GM19328 (cell line): ENCODE measurements around the gene PDXK.

Experiments
- ATAC-seq: cut with Tn5 transposase; IDR thresholded peaks from one replicate; pipeline ENCODE4 v1.9.1; 2021; ENCODE audit warnings: mild to moderate bottlenecking, moderate library complexity; ENCODE audit not compliant: unreplicated experiment

Gene PDXK

GRCh38 chr21:43761886-43762285, 43.0 kb downstream of the PDXK start:
- ATAC-seq: no peak

GRCh38 chr21:43762303-43763128, 43.6 kb downstream of the PDXK start:
- no peak for ATAC-seq

GRCh38 chr21:43763901-43764523, 45.1 kb downstream of the PDXK start:
- ATAC-seq: no peak

- ATAC-seq: no peak
Observed at GRCh38 chr21:43764576-43765495, 45.9 kb downstream of the PDXK start.

GRCh38 chr21:43766734-43767497, 48.0 kb downstream of the PDXK start:
- no peak for ATAC-seq

- no peak for ATAC-seq
Observed at GRCh38 chr21:43767498-43767983, 48.6 kb downstream of the PDXK start.

- ATAC-seq: no peak
Observed at GRCh38 chr21:43767984-43768867, 49.3 kb downstream of the PDXK start.

GRCh38 chr21:43768868-43769167, 49.9 kb downstream of the PDXK start:
- ATAC-seq: no peak

- no peak for ATAC-seq
Observed at GRCh38 chr21:43769325-43769958, 50.5 kb downstream of the PDXK start.

- ATAC-seq: no peak
Observed at GRCh38 chr21:43770066-43770655, 51.2 kb downstream of the PDXK start.

GRCh38 chr21:43771199-43771675, 52.3 kb downstream of the PDXK start:
- no peak for ATAC-seq

- ATAC-seq: no peak
Observed at GRCh38 chr21:43771698-43772424, 52.9 kb downstream of the PDXK start.

- no peak for ATAC-seq
Observed at GRCh38 chr21:43772425-43772821, 53.5 kb downstream of the PDXK start.

GRCh38 chr21:43774163-43774562, 55.2 kb downstream of the PDXK start:
- ATAC-seq: no peak

GRCh38 chr21:43775190-43775589, 56.3 kb downstream of the PDXK start:
- no peak for ATAC-seq

- ATAC-seq: peak; percentile 55
Observed at GRCh38 chr21:43775795-43776430, 57.0 kb downstream of the PDXK start, which contains the start of gene CSTB. Gene CSTB (minus strand): TSS chr21:43776308. CDS start chr21:43776269, 39 bp downstream.

- ATAC-seq: no peak
Observed at GRCh38 chr21:43777953-43778352, 59.0 kb downstream of the PDXK start.
